ENCODE data around the gene POLH. TPM values are rescaled to one million over a fixed set of nuclear protein-coding genes. Genes with fewer than 3 reads are reported as not detected.

The POLH gene
- total and polyA plus RNA-seq, 9 of the 15 experiments (the other 6 are each of a cell fraction or from before 2014, with no cell fraction given): 5.8 to 31.6 (median 20.6) TPM

DNA sequence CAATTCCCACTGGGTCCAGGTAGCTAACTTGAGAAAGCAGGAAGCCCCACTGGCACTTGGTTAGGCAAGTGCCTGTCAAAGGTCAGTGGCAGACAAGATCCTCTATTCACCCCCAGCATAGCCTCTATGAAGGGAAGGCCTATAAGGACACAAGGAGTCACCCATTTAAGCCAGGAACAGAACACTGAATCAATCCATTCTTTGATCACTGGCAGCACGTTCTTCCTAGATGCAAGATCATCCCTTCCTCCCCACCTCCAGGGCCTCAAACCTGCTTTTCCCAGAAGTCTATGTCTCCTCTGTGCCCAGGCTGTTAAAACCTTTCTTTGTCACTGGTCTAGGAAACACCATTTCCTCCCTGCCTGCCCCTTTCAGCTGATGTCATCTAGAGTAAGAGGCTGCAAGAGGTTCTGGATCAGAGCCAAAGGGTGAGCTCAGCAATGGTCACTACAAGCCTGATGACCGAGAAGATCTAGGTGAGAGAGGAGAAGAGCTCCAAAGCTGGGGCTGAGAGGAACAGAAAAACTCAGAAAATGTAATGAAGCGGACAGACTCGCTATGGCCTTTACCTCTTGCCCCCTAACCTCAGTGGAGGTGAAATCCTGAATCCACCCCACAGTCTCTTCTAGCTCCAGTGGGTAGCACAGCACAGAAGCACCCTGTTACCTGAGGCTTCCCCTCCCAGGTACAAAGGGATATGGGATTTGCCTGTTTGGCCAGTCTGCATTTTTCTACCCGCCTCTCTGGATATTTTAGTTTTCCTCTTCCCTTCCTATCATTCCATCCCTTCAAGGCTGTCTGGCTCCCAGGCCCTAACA is 51.2 kb downstream of the POLH start (continued):
- TF ChIP-seq DNMT1 (IDR thresholded peaks at IDR 0.05): no peak
- no peak for TF ChIP-seq FUS (optimal IDR thresholded peaks at IDR 0.05; ENCODE audit: low read depth, low read length)
- TF ChIP-seq ZNF212 (CRISPR knock-in tag; IDR thresholded peaks at IDR 0.05): no peak; the same call in 1 of the 2 replicates
- TF ChIP-seq KLF10 (CRISPR knock-in tag; IDR thresholded peaks at IDR 0.05): no peak; the same call in 1 of the 2 replicates
- TF ChIP-seq HIVEP1 (CRISPR knock-in tag; IDR thresholded peaks at IDR 0.05): 0 out of 2 replicates have a peak, but pooled peaks have one; percentile 1
- TF ChIP-seq, protein P1, sequence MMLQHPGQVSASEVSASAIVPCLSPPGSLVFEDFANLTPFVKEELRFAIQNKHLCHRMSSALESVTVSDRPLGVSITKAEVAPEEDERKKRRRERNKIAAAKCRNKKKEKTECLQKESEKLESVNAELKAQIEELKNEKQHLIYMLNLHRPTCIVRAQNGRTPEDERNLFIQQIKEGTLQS (IDR thresholded peaks at IDR 0.05): peak; percentile 99
- TF ChIP-seq, protein P1 (CRISPR knock-in tag; conservative IDR thresholded peaks at IDR 0.05): peak; percentile 97
- no peak for TF ChIP-seq BRF2 (IDR thresholded peaks at IDR 0.05; ENCODE audit: borderline replicate concordance, insufficient read depth, insufficient read length)
- TF ChIP-seq RBM22 (IDR thresholded peaks at IDR 0.05; ENCODE audit: low read depth, low read length, poor library complexity, severe bottlenecking): no peak
- no peak for TF ChIP-seq ZNF57 (CRISPR knock-in tag; IDR thresholded peaks at IDR 0.05)
- TF ChIP-seq, protein P2, sequence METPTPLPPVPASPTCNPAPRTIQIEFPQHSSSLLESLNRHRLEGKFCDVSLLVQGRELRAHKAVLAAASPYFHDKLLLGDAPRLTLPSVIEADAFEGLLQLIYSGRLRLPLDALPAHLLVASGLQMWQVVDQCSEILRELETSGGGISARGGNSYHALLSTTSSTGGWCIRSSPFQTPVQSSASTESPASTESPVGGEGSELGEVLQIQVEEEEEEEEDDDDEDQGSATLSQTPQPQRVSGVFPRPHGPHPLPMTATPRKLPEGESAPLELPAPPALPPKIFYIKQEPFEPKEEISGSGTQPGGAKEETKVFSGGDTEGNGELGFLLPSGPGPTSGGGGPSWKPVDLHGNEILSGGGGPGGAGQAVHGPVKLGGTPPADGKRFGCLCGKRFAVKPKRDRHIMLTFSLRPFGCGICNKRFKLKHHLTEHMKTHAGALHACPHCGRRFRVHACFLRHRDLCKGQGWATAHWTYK (CRISPR knock-in tag; IDR thresholded peaks at IDR 0.05): peak; percentile 96
- TF ChIP-seq KLF16 (IDR thresholded peaks at IDR 0.05): no peak
- TF ChIP-seq ZNF41 (CRISPR knock-in tag; conservative IDR thresholded peaks at IDR 0.05): no peak; the same call in 1 of the 2 replicates
- TF ChIP-seq, protein P3, sequence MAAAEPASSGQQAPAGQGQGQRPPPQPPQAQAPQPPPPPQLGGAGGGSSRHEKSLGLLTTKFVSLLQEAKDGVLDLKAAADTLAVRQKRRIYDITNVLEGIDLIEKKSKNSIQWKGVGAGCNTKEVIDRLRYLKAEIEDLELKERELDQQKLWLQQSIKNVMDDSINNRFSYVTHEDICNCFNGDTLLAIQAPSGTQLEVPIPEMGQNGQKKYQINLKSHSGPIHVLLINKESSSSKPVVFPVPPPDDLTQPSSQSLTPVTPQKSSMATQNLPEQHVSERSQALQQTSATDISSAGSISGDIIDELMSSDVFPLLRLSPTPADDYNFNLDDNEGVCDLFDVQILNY (CRISPR knock-in tag; IDR thresholded peaks at IDR 0.05): no peak
- TF ChIP-seq ZNF239 (CRISPR knock-in tag; IDR thresholded peaks at IDR 0.05): peak; percentile 69; the same call in 1 of the 2 replicates
- peak; percentile 86 for TF ChIP-seq TFAP4 (CRISPR knock-in tag; IDR thresholded peaks at IDR 0.05; ENCODE audit: borderline replicate concordance)
- TF ChIP-seq ZBTB12 (CRISPR knock-in tag; IDR thresholded peaks at IDR 0.05): 0 out of 2 replicates have a peak, but pooled peaks have one; percentile 35
- TF ChIP-seq PML (IDR thresholded peaks at IDR 0.05; ENCODE audit: low read length): 0 out of 2 replicates have a peak, but pooled peaks have one; percentile 77
- TF ChIP-seq, protein P4, sequence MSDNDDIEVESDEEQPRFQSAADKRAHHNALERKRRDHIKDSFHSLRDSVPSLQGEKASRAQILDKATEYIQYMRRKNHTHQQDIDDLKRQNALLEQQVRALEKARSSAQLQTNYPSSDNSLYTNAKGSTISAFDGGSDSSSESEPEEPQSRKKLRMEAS (CRISPR knock-in tag; IDR thresholded peaks at IDR 0.05): peak; percentile 41; the same call in 1 of the 2 replicates
- no peak for TF ChIP-seq RBM14 (IDR thresholded peaks at IDR 0.05; ENCODE audit: borderline replicate concordance, insufficient read depth, low read depth, low read length)
- TF ChIP-seq ZSCAN29 (IDR thresholded peaks at IDR 0.05): 0 out of 2 replicates have a peak, but pooled peaks have one; percentile 47
